Brain microvascular endothelial cell (primary cell): ENCODE data around the gene ZNF827.

ENCODE experiments used
- DNase-seq: peaks from one replicate; pipeline ENCODE4 v3.0.0-alpha.2; 2020
- H3K27ac ChIP-seq: fragments of 250-450 bp; sonication (Bioruptor Pico); 2 replicates; pipeline ENCODE4 v1.5.1; 2020; ENCODE audit warnings: mild to moderate bottlenecking, moderate library complexity
- H3K27me3 ChIP-seq: fragments of 250-450 bp; sonication (Bioruptor Pico); replicated peaks from 2 replicates; pipeline ENCODE4 v1.5.1; 2020; ENCODE audit warnings: mild to moderate bottlenecking
- H3K36me3 ChIP-seq: fragments of 250-450 bp; sonication (Bioruptor Pico); replicated peaks from 2 replicates; pipeline ENCODE4 v1.5.1; 2020; ENCODE audit warnings: mild to moderate bottlenecking
- H3K4me3 ChIP-seq: 2 replicates; pipeline ENCODE4 v1.5.1; 2011; ENCODE audit warnings: low read depth, mild to moderate bottlenecking, control low read depth, low read length, moderate library complexity
- CTCF ChIP-seq: IDR thresholded peaks from 2 replicates; pipeline ENCODE4 v1.5.1; 2011; ENCODE audit warnings: low read depth, mild to moderate bottlenecking, moderate library complexity, low read length, control low read depth, inconsistent platforms; ENCODE audit errors: missing control alignments
- in situ Hi-C: cut with HindIII; loops from 2 replicates; pipeline ENCODE4 v1.10.0; 2017; ENCODE audit warnings: low sequenced_read_pairs, low pct_ligation_motif_present

ZNF827 gene

GRCh38 chr4:145735347-145735675, 203.3 kb downstream of the ZNF827 start:
- no peak for TF ChIP-seq CTCF
- in situ Hi-C loops: no loop called here
- peak; percentile 96 for DNase-seq
- Histone ChIP-seq H3K36me3 (no peaks in the 10 kb centered on the region), H3K27ac (peak overlapping the region; percentile 96), H3K27me3 (no peaks in the 10 kb centered on the region), H3K4me3 (no peak overlapping the region)

- no peaks in the 10 kb centered on the region for H3K36me3 ChIP-seq
- in situ Hi-C loops: no loop called here
- H3K27ac ChIP-seq: peak overlapping the region; percentile 96
- H3K4me3 ChIP-seq: peak overlapping the region; percentile 29
- no peak for TF ChIP-seq CTCF
- no peaks in the 10 kb centered on the region for H3K27me3 ChIP-seq
- DNase-seq: peak; percentile 96
Observed at GRCh38 chr4:145734576-145735346, 203.9 kb downstream of the ZNF827 start.

- Histone ChIP-seq H3K4me3 (no peak overlapping the region), H3K27ac (peak overlapping the region; percentile 96), H3K36me3 (no peaks in the 10 kb centered on the region), H3K27me3 (no peaks in the 10 kb centered on the region)
- in situ Hi-C loops: no loop called here
- TF ChIP-seq CTCF: no peak
- DNase-seq: peak; percentile 13
Observed at GRCh38 chr4:145734031-145734430, 204.6 kb downstream of the ZNF827 start.

- Histone ChIP-seq H3K36me3 (no peaks in the 10 kb centered on the region), H3K4me3 (peak overlapping the region; percentile 54), H3K27ac (peak overlapping the region; percentile 96)
Observed at GRCh38 chr4:145732895-145733880, 205.4 kb downstream of the ZNF827 start.

More at GRCh38 chr4:145732895-145733880, 205.4 kb downstream of the ZNF827 start:
- peak; percentile 92 for DNase-seq
- in situ Hi-C loops: no loop called here
- TF ChIP-seq CTCF: no peak
- no peaks in the 10 kb centered on the region for H3K27me3 ChIP-seq
